HG02763 (cell line): ENCODE measurements around the gene MUCL3.
"Not testable (repeated sequence)": the region's sequence is repeated elsewhere in the genome, so short reads cannot be mapped to it uniquely, and the experiment has no call there.

ENCODE experiments used
- ATAC-seq: cut with Tn5 transposase; IDR thresholded peaks from one replicate; pipeline ENCODE4 v1.9.1; 2021; ENCODE audit warnings: mild to moderate bottlenecking, moderate library complexity; ENCODE audit not compliant: unreplicated experiment

Gene MUCL3

GRCh38 chr6:30937265-30937664 is 3.5 kb upstream of the MUCL3 start:
- no peak for ATAC-seq

GRCh38 chr6:30938730-30939129 is 2.0 kb upstream of the MUCL3 start:
- no peak for ATAC-seq

- ATAC-seq, result no peak
Observed at GRCh38 chr6:30939473-30939872, 1.3 kb upstream of the MUCL3 start.

- ATAC-seq, result no peak
Observed at GRCh38 chr6:30942338-30943060, 1.7 kb downstream of the MUCL3 start.

- ATAC-seq, result no peak
Observed at GRCh38 chr6:30944051-30944450, 3.3 kb downstream of the MUCL3 start.

GRCh38 chr6:30945281-30945680 is 4.5 kb downstream of the MUCL3 start:
- no peak for ATAC-seq

- ATAC-seq, result no peak
Observed at GRCh38 chr6:30947231-30947630, 6.5 kb downstream of the MUCL3 start.

GRCh38 chr6:30948811-30949210 is 8.0 kb downstream of the MUCL3 start:
- no peak for ATAC-seq

GRCh38 chr6:30951907-30952469 is 11.2 kb downstream of the MUCL3 start:
- ATAC-seq, result no peak

GRCh38 chr6:30954631-30955366 is 14.0 kb downstream of the MUCL3 start:
- no peak for ATAC-seq

- ATAC-seq, result peak; percentile 59
Observed at GRCh38 chr6:30955367-30956042, 14.7 kb downstream of the MUCL3 start.

GRCh38 chr6:30957716-30958115 is 16.9 kb downstream of the MUCL3 start:
- no peak for ATAC-seq

- no peak for ATAC-seq
Observed at GRCh38 chr6:30960907-30961673, 20.3 kb downstream of the MUCL3 start.

GRCh38 chr6:30962716-30963115 is 21.9 kb downstream of the MUCL3 start:
- ATAC-seq, result no peak

GRCh38 chr6:30963641-30964040 is 22.9 kb downstream of the MUCL3 start:
- no peak for ATAC-seq

- no peak for ATAC-seq
Observed at GRCh38 chr6:30964075-30964474, 23.3 kb downstream of the MUCL3 start.

GRCh38 chr6:30965140-30965601 is 24.4 kb downstream of the MUCL3 start:
- no peak for ATAC-seq

- no peak for ATAC-seq
Observed at GRCh38 chr6:30966154-30966553, 25.4 kb downstream of the MUCL3 start.

GRCh38 chr6:30969171-30969570 is 28.4 kb downstream of the MUCL3 start:
- not testable (repeated sequence) for ATAC-seq

GRCh38 chr6:30970946-30971345 is 30.2 kb downstream of the MUCL3 start:
- no peak for ATAC-seq

- ATAC-seq, result no peak
Observed at GRCh38 chr6:30972816-30973215, 32.0 kb downstream of the MUCL3 start.
